ENCODE results near the gene TACC2. TPM values are rescaled to one million over a fixed set of nuclear protein-coding genes. Genes with fewer than 3 reads are reported as not detected.

Gene TACC2
- total and polyA plus RNA-seq, 7 donors, result 44.0 to 439 (median 313) TPM

DNA sequence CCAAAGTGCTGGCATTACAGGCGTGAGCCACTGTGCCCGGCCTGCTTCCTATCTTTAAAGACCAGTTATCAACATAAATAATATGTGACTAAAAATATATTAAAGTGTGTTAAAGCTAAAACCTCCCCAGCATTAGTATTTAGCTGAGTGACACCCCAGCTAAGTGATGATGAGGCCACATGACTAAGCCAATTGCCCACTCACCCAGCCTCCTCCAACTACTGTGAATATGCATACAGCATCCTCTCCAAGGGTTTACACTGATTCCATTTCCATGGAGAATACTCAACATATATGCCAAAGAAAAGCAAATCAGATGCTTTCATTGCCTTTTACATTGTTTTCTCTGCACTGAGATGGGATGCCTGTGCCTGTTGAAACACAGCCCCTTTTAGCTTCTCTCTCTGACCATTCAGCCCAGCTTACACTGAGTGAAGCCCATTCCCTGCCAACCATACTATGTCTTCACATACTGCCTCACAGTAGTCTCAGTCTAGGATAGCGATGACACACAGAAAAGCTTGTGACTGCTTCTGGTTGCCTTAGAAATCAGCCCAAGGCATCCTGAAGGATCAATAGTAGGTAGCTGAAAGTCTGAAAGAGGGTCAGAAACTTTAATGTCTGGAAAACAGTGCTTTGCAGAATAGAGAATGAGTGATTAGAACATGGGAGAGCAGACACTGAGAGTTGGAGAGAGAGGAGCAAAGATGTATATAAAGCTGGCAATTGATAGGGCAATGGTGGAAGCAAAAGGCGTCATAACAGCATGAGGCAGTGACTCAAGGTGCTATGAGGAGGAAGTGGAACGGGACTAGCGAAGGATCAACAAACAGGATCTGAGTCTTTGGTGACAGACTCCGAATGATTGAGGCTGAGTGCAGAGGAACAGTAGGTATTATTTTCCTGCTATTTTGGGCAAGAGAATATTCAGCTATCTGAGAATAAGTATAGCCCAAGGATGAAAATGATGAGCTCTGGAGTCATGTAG is 41.3 kb upstream of the TACC2 start:
- TF ChIP-seq, protein P1, sequence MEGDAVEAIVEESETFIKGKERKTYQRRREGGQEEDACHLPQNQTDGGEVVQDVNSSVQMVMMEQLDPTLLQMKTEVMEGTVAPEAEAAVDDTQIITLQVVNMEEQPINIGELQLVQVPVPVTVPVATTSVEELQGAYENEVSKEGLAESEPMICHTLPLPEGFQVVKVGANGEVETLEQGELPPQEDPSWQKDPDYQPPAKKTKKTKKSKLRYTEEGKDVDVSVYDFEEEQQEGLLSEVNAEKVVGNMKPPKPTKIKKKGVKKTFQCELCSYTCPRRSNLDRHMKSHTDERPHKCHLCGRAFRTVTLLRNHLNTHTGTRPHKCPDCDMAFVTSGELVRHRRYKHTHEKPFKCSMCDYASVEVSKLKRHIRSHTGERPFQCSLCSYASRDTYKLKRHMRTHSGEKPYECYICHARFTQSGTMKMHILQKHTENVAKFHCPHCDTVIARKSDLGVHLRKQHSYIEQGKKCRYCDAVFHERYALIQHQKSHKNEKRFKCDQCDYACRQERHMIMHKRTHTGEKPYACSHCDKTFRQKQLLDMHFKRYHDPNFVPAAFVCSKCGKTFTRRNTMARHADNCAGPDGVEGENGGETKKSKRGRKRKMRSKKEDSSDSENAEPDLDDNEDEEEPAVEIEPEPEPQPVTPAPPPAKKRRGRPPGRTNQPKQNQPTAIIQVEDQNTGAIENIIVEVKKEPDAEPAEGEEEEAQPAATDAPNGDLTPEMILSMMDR (IDR thresholded peaks at IDR 0.05), result no peak
- Histone ChIP-seq H3K4me1 (no peaks in the 10 kb centered on the region), H3K9me3 (no peaks in the 10 kb centered on the region), H3K27me3 (ENCODE audit: insufficient read depth in 3 of 3, low read length in 2 of 3) (no peaks in the 10 kb centered on the region), H3K27ac (no peak overlapping the region), H3K36me3 (ENCODE audit: insufficient read depth in 1 of 2, low read depth in 1 of 2) (no peaks in the 10 kb centered on the region), H3K4me3 (no peak overlapping the region)
- DNase-seq, result no peak
- intact Hi-C loops (cut with DNase I), result no loop called here
- 78 to 87% (median 80%) methylated on average over 7 of the region's 7 CpGs for WGBS, 3 donors
- no peak for ATAC-seq

GRCh38 chr10:121949049-121949448 is 39.9 kb upstream of the TACC2 start:
- TF ChIP-seq, protein P1 (IDR thresholded peaks at IDR 0.05), result no peak
- Histone ChIP-seq H3K27ac (no peak overlapping the region), H3K4me3 (no peak overlapping the region), H3K9me3 (no peaks in the 10 kb centered on the region), H3K27me3 (ENCODE audit: insufficient read depth in 3 of 3, low read length in 2 of 3) (no peaks in the 10 kb centered on the region), H3K36me3 (ENCODE audit: insufficient read depth in 1 of 2, low read depth in 1 of 2) (no peaks in the 10 kb centered on the region), H3K4me1 (no peaks in the 10 kb centered on the region)
- ATAC-seq, result no peak
- intact Hi-C loops (cut with DNase I), result no loop called here
- DNase-seq, result no peak
- 73 to 83% (median 79%) methylated on average over 2 of the region's 2 CpGs for WGBS, 3 donors

- H3K9me3 ChIP-seq, result no peaks in the 10 kb centered on the region
- no peak overlapping the region for H3K27ac ChIP-seq
- H3K4me1 ChIP-seq, result no peaks in the 10 kb centered on the region
- H3K27me3 ChIP-seq (ENCODE audit: insufficient read depth in 3 of 3, low read length in 2 of 3), result no peaks in the 10 kb centered on the region
- TF ChIP-seq, protein P1 (IDR thresholded peaks at IDR 0.05), result no peak
- no peaks in the 10 kb centered on the region for H3K36me3 ChIP-seq (ENCODE audit: insufficient read depth in 1 of 2, low read depth in 1 of 2)
- 82 to 91% (median 84%) methylated on average over 3 of the region's 3 CpGs for WGBS, 3 donors
- DNase-seq (no peak), ATAC-seq (no peak)
- H3K4me3 ChIP-seq, result no peak overlapping the region
- intact Hi-C loops (cut with DNase I), result no loop called here
Measured at GRCh38 chr10:121949451-121949850, 39.5 kb upstream of the TACC2 start.

GRCh38 chr10:121952226-121952625 is 36.7 kb upstream of the TACC2 start:
- ATAC-seq, result peak in 3 of 4 donors; percentile 37 to 52 (median 50)
- intact Hi-C loops (cut with DNase I), result no loop called here
- Histone ChIP-seq H3K9me3 (no peaks in the 10 kb centered on the region), H3K4me3 (no peak overlapping the region), H3K27ac (no peak overlapping the region), H3K4me1 (no peaks in the 10 kb centered on the region), H3K27me3 (ENCODE audit: insufficient read depth in 3 of 3, low read length in 2 of 3) (no peaks in the 10 kb centered on the region), H3K36me3 (ENCODE audit: insufficient read depth in 1 of 2, low read depth in 1 of 2) (peaks cover 0 to 23% of the 10 kb centered on the region in 2 donors)
- 85 to 95% (median 88%) methylated on average over 5 of the region's 5 CpGs for WGBS, 3 donors
- TF ChIP-seq, protein P1 (IDR thresholded peaks at IDR 0.05), result no peak
- DNase-seq, result no peak

All from psoas muscle (tissue), 8 donors.